Measurements from ENCODE around the gene QRSL1. TPM values are rescaled to one million over a fixed set of nuclear protein-coding genes. Genes with fewer than 3 reads are reported as not detected.

QRSL1 gene
- total RNA-seq, 1 donor from 2014 or later = 18.3 TPM

- no peak overlapping the region for H3K4me3 Mint-ChIP-seq (ENCODE audit: low read depth)
- H3K27ac Mint-ChIP-seq = no peak overlapping the region
- H3K9me3 Mint-ChIP-seq (ENCODE audit: low read depth) = peaks cover 4% of the 10 kb centered on the region
- no peak for TF ChIP-seq CTCF (IDR thresholded peaks at IDR 0.05; ENCODE audit: unreplicated experiment)
- H3K36me3 Mint-ChIP-seq (ENCODE audit: insufficient read depth) = peaks cover 45% of the 10 kb centered on the region
- peaks cover 7% of the 10 kb centered on the region for H3K4me1 Mint-ChIP-seq (ENCODE audit: low read depth)
- no peak for DNase-seq (ENCODE audit: low spot score, unreplicated experiment)
- H3K27me3 Mint-ChIP-seq = no peaks in the 10 kb centered on the region
Measured at GRCh38 chr6:106642476-106642875, 13.1 kb downstream of the QRSL1 start.

- no peak for DNase-seq (ENCODE audit: low spot score, unreplicated experiment)
- Mint-ChIP-seq H3K36me3 (ENCODE audit: insufficient read depth) (peaks cover 45% of the 10 kb centered on the region), H3K27ac (no peak overlapping the region), H3K27me3 (no peaks in the 10 kb centered on the region), H3K9me3 (ENCODE audit: low read depth) (peaks cover 4% of the 10 kb centered on the region), H3K4me1 (ENCODE audit: low read depth) (peaks cover 5% of the 10 kb centered on the region), H3K4me3 (ENCODE audit: low read depth) (no peak overlapping the region)
- no peak for TF ChIP-seq CTCF (IDR thresholded peaks at IDR 0.05; ENCODE audit: unreplicated experiment)
Measured at GRCh38 chr6:106643061-106643460, 13.7 kb downstream of the QRSL1 start.

- Mint-ChIP-seq H3K9me3 (ENCODE audit: low read depth) (no peaks in the 10 kb centered on the region), H3K36me3 (ENCODE audit: insufficient read depth) (peaks cover 37% of the 10 kb centered on the region)
Measured at GRCh38 chr6:106648651-106649308, 19.4 kb downstream of the QRSL1 start.

GRCh38 chr6:106658469-106658868 lies 29.1 kb downstream of the QRSL1 start:
- Mint-ChIP-seq H3K4me1 (ENCODE audit: low read depth) (peaks cover 4% of the 10 kb centered on the region), H3K9me3 (ENCODE audit: low read depth) (peaks cover 20% of the 10 kb centered on the region), H3K27me3 (no peaks in the 10 kb centered on the region), H3K36me3 (ENCODE audit: insufficient read depth) (peaks cover 72% of the 10 kb centered on the region), H3K27ac (no peak overlapping the region), H3K4me3 (ENCODE audit: low read depth) (no peak overlapping the region)
- no peak for DNase-seq (ENCODE audit: low spot score, unreplicated experiment)
- no peak for TF ChIP-seq CTCF (IDR thresholded peaks at IDR 0.05; ENCODE audit: unreplicated experiment)

More at GRCh38 chr6:106648651-106649308, 19.4 kb downstream of the QRSL1 start:
- H3K4me1 Mint-ChIP-seq (ENCODE audit: low read depth) = peaks cover 4% of the 10 kb centered on the region
- H3K27ac Mint-ChIP-seq = no peak overlapping the region
- H3K27me3 Mint-ChIP-seq = no peaks in the 10 kb centered on the region
- H3K4me3 Mint-ChIP-seq (ENCODE audit: low read depth) = no peak overlapping the region
- DNase-seq (ENCODE audit: low spot score, unreplicated experiment) = no peak
- TF ChIP-seq CTCF (IDR thresholded peaks at IDR 0.05; ENCODE audit: unreplicated experiment) = no peak

GRCh38 chr6:106659859-106660258 lies 30.5 kb downstream of the QRSL1 start:
- no peak overlapping the region for H3K27ac Mint-ChIP-seq
- no peak for DNase-seq (ENCODE audit: low spot score, unreplicated experiment)

More at GRCh38 chr6:106659859-106660258, 30.5 kb downstream of the QRSL1 start:
- Mint-ChIP-seq H3K9me3 (ENCODE audit: low read depth) (peaks cover 15% of the 10 kb centered on the region), H3K4me1 (ENCODE audit: low read depth) (peaks cover 4% of the 10 kb centered on the region), H3K4me3 (ENCODE audit: low read depth) (no peak overlapping the region), H3K27me3 (no peaks in the 10 kb centered on the region), H3K36me3 (ENCODE audit: insufficient read depth) (peaks cover 71% of the 10 kb centered on the region)
- no peak for TF ChIP-seq CTCF (IDR thresholded peaks at IDR 0.05; ENCODE audit: unreplicated experiment)

Data from progenitor cell of endocrine pancreas (in vitro differentiated cells).